NCI-H146 treated with DMSO at 0.1 percent for 48 hours (cell line): ENCODE measurements around the gene COL23A1.
"Not testable (repeated sequence)": the region's sequence is repeated elsewhere in the genome, so short reads cannot be mapped to it uniquely, and the experiment has no call there.

Source experiments
- DNase-seq: peaks from one replicate; lab custom pipeline; 2025; ENCODE audit not compliant: unreplicated experiment; lab: John Stamatoyannopoulos, UW

Gene COL23A1

DNA sequence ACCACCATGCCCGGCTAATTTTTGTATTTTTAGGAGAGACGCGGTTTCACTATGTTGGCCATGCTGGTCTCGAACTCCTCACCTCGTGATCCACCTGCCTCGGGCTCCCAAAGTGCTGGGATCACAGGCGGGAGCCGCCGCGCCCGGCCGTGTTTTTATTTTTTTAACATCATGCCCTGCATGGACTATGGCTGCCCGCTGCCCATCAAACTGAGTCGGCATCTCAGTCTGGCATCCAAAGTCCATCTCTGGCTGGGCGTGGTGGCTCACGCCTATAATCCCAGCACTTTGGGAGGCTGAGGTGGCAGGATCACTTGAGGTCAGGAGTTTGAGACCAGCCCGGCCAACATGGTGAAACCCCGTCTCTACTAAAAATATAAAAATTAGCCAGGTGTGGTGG lies 336.6 kb downstream of the COL23A1 start:
- DNase-seq = not testable (repeated sequence)

DNA sequence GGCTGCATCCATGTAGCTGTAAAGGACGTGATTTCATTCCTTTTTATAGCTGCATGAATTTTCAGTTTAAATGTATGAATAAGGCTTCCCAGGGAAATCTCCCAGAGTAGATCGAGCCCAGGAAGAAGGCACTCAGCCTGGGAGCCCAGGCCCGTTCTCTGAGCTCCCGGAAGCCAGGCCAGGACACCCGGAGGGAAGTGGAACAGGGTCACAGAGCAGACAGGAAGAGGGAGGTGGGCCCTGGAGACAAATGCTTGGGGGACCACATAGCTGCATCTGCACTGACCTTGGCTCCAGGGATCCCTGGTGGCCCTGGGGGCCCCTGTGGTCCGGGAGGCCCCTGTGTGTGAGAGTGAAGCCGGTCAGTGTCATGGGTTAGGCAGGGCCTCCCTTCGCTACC lies 337.9 kb downstream of the COL23A1 start:
- no peak for DNase-seq

DNA sequence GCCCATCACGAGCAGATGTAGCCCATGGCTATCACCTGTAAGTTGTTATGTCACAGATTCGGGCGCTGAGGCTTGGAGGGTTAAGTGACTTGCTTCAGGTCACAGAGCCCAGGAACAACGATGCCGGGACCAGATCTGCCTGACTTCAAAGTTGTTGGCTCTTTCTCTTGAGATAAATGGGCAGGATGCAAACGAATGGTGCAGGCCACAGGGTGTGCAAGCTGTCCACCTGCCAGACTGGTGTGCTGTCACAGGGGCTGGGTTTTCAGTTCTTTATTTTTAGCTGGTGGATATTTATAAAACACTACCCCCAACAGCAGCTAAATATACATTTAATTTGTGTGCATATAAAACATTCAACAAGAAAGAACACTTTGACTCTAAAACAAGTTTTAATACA lies 339.9 kb downstream of the COL23A1 start:
- DNase-seq = no peak

DNA sequence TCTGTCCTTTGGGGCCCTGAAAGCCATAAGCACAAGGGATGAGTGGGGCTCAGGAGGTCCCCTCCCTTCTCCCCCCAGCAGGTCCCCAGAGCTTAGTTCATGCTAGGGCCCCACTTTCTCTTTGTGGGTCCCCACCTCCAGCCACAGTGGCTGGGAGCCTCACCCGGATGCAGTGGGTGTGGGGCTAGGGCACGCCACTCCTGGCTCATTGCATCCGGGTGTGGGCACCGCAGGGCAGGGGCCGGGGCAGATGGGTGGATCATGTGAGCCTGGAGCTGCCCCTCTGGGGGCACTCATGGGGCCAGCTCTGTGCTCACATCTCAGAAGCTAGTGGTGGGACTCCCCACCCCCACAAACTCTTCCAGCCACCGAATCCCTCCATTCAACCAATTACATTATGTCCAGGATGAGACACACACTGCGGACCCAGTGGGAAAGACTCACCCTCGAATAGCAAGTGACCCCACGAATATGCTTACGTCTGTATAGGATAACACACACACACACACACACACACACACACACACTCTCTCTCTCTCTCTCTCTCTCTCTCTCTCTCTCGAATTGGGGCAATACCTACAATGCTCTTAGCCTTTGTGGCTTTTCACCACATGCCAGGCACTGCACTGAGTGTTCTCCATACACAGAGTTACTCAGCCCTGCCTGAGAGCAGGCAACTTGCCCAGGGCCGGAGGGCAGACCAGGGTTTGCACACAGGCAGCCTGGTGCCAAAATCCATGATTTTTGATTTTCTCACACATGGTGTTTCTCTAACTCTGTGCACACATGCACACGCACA lies 340.8 kb downstream of the COL23A1 start:
- DNase-seq = no peak

DNA sequence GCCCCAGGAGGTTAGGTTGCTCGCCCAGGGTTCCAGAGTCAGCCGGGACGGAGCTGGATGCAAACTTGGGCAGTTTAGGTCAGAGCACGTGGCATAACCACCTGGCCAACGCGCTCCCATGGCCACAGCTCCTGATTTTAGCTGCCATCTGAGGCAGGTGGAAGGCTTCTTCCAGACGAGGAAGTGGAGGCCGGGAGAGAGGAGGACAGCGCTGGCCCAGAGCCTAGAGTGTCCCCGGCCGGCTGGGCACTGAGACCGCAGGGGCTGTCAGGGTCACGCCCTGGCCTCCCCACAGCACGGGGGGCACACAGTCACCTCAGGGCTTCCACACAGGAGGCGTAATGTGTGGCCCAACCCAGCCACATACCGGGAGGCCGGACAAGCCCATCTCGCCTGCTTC lies 341.4 kb downstream of the COL23A1 start:
- DNase-seq = no peak

DNA sequence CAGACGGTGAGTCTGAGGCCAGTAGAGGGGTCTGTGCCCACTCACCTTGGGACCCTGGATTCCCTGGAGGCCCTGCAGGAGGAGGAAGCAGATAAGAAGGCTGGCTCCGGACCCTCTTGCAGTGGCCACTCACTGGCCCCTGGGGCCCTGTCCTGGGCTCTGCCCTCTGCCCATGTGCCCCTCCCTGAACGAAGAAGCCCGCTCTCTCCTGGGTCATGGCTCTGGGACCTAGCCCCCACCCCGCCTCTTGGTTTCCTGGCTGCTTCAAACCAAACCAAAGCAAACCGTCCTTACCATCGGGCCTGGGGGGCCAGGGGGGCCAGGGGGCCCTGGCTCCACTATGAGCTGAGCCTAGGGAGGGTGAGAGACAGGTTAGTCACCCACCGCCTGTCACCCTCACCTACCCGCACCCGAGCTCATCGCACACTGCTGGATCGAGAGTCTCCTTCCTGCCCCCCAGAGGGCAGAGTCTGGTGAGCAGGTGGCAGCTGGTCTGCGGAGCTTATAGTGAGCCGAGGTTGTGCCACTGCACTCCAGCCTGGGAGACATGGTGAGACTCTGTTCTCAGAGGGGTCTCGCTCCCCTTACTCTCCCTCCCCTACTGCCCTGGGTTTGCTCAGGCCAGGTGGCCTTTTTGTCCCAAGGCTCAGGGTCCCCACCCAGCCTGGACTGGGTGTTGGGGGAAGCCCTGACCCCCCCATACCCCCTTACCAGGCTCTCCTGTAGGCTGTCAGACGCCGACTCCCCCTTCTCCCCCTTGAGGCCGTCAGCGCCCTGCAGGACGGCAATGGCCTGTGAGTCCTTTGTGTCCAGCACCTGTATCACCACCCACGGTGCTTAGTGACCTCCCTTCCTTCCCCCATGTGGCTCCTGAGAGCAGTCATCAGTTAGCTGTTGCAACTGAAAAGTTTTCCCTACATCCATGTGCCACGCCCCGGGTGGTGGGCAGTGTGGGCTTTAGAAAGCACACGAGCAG lies 342.4 kb downstream of the COL23A1 start:
- no peak for DNase-seq

DNA sequence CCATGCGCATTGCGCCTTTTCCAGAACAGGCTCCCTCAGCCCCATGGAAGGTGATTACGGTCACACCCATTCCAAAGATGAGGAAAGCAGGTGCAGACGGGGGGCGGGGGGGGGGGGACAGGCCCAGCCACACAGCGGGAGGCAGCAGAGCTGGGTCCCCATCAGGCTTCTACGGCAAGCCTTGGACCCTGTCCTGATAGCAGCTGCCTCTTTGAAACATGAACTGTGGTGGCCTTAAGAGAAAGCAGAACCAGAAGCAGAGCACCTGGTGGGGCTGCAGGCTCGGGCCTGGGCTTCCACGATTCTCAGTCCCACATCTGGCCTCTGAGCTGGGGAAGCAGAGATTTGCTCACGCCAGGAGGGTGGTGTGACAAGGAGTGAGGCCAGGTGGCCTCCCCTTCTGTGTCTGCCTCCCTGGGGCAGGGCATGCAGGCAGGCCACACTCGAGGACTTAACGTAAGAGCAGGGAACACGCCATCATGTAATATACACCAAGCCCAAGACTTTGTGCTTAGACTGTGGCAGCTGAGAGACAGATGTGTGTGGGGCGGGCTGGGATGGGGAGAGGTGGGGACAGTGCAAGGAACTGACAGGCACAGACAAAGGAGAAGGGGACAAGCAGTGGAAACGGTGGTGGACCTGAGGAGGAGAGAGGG lies 343.4 kb downstream of the COL23A1 start:
- DNase-seq = no peak

DNA sequence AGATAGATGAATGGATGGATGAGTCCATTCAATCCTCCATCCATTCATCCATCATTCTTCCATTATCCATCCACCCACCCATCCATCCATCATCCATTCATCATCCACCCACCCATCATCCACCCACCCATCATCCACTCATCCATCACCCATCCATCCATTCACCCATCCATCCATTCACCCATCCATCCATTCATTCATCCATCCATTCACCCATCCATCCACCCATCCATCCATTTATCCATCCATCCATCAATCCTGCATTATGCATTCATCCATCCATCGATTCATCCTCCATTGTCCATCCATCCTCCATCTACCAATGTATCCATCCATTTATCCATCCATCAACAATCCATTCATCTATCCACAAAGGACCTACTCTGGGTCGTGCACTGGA lies 344.8 kb downstream of the COL23A1 start:
- DNase-seq = no peak

DNA sequence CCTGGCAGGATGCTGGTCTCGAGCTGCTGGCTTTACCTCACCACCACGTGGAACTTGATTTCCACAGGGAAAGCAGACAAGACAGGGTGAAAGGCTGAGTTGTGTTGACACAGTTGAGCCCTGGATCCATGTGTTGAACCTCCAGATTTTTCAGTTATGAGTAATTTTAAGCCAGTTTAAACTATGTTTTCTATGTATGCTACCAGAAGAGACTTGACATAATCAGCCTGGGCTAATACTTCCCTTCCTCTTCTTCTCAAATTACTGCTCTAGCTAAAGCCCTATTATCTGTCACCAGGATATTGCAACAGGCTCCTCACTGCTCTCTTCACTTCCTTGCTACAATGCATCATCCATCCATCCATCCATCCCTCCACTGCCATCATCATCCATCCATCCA lies 345.6 kb downstream of the COL23A1 start:
- no peak for DNase-seq

DNA sequence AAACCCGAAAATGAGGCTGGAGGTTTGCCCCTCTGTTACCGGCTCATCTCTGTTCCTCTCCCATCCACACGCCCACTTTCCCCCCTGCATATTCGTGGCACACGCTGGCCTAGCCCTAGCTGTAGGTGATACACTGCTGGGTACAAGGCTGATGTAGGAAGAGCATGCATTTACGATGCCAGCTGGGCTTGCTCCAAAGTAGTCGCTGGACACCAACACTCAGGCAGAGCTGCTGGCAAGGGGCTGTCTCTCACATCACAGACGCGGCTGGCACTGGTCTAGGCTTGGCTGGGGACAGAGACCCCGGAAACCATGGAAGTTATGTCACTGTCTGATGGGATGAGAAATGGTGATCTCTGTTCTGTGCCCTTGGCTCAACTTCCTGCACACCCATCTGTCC lies 347.8 kb downstream of the COL23A1 start:
- DNase-seq = no peak

DNA sequence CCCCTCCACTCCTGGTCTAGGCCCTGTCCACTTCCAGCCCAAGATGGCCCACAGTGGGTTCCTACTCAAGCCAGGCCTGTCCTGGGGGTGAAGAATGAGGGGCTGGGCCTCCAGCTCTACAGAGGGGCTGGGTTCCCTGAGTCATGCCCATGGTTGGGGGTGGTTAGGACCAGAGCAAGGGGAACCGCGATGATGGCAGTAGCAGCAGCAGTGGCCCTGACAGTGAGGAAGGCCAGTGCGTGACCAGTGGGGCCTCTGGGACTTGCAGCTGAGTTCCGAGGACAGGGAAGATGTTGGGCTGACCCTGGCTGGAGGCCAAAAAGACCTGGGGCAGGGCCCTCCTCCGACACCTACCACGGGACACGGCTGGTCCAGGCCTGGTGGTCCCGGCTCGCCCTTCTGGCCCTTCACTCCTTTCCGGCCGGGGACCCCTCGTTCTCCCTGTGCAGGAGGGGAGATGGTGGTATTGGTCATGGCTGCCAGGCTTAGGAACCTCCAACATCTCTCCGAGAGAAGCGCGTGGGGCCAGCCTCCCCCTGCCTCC lies 348.4 kb downstream of the COL23A1 start:
- no peak for DNase-seq

DNA sequence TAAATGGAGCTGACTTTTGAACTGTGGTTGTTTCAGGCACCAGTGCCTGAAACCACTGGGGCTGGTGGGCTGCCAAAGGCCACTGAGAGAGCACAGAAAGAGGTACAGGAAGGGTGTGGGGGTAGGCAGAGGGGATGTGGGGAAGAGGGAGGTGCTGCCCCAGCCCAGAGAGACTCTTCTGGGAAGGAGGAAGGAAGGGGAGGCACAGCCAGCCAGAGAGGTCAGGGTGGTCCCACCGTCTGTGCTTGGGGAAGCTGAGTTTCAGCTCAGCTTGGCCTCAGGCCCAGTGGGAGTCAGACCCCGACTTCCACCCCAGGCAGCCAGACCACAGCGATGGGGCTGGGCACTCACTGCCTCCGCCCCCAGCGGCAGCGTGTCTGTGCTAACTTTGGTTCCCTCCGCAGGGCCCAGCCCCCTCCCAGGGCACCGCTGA lies 348.9 kb downstream of the COL23A1 start:
- no peak for DNase-seq

DNA sequence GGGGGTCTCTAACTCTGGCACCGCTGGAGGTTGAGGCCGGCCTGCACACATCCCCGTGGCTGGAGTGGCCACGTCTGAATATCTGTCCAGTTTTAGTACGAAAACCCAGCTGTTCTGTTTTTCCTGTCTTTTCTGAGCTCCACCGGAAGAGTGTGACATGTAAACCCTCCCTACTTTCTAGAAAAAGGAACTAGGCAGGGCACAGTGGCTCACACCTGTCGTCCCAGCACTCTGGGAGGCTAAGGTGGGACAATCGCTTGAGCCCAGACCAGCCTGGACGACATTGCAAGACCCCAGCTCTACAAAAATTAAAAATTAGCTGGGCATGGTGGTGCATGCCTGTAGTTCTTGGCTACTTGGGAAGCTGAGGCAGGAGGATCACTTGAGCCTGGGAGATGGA lies 349.4 kb downstream of the COL23A1 start:
- no peak for DNase-seq

DNA sequence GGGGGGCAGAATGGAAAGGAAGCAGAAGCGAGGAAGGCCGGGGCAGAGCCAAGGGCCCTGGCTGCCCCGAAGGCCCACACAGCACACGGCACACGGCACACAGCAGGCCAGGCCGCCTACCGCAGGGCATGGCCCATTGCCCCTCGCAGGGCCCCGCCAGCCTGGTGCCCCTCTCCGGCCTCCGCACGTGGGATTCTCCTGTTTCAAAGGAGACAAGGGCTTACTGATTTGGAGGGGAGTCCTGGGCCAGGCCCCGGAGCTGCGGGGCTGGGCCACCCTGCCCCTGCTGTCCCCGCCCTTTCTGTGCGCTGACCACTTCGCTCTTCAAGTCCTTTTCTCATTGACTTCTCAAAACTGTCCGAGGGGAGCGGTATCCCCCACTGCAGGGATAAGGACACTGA lies 349.9 kb downstream of the COL23A1 start:
- no peak for DNase-seq

DNA sequence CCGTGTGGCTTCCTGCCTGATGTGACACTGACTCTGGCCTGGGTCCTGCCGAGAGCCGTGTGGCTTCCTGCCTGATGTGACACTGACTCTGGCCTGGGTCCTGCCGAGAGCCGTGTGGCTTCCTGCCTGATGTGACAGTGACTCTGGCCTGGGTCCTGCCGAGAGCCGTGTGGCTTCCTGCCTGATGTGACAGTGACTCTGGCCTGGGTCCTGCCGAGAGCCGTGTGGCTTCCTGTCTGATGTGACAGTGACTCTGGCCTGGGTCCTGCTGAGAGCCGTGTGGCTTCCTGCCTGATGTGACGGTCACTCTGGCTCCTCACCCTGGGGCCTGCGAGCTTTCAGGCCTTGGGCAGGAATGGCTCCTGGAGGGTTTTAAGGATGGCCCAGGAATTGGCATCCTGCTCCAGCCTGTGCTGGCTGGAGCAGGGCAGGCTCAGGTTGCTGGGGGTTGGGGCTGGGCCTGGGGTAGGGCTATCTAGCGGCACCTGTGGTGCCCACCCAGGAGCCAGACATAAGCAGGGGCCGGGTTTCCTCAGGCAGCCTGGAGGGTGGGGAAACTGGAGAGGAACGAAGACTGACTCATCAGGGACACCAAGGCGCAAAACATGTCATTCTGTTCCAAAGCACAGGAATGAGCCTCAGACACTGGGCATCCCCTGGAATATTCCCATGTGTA lies 350.4 kb downstream of the COL23A1 start:
- DNase-seq = not testable (repeated sequence)

DNA sequence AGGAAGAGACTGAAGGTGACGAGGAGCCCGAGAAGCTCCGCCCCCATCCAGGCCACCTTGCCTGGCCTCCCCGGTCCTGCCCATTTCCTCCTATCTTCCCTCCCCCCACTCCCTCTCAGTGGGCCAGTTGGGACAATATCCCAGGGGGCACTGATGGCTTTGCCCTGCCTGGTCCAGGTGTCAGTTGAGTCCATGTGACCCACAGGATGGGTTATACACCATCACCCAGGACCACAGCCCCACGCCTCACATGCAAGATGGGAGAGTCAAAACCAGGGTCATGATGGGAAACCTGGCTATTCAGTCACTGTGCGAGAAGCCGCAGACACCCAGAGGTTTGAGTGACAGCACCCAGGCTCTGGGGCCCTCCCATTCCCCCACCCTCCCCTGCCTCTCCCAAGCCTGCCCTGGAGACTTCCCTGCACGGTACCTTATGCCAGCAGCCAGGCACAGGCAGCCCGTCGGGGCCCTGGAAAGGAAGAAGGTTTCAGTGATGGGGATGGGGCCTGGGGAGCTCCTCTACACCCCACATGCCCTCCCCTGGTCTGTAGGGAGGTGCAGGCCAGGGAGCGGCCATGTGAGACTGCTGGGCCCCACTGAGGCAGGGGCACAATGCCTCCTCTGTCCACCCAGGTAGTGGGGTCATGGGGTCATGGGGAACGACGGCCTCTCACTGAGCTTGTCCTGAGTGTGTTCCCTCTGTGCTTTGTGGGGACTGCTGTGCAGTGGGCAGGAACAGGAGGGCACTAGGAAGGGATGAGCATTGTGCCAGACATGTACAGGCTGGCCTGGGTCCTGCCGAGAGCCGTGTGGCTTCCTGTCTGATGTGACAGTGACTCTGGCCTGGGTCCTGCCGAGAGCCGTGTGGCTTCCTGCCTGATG lies 351.2 kb downstream of the COL23A1 start:
- no peak for DNase-seq

DNA sequence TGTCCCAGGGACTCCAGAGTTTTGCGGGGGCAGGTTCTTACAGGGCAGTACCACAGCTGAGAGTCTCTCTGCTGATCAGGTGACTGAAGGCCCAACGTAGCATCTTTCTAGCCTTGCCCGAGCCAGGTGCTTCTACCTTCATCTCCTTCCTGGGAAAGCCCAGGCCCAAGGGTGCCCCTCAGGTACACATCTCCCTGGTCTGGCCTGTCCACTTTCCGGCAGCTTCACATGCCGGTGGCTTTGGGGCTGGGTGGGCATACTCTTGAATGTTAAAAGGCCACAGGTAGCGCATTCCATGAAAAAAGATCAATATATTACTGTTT lies 351.9 kb downstream of the COL23A1 start:
- no peak for DNase-seq

DNA sequence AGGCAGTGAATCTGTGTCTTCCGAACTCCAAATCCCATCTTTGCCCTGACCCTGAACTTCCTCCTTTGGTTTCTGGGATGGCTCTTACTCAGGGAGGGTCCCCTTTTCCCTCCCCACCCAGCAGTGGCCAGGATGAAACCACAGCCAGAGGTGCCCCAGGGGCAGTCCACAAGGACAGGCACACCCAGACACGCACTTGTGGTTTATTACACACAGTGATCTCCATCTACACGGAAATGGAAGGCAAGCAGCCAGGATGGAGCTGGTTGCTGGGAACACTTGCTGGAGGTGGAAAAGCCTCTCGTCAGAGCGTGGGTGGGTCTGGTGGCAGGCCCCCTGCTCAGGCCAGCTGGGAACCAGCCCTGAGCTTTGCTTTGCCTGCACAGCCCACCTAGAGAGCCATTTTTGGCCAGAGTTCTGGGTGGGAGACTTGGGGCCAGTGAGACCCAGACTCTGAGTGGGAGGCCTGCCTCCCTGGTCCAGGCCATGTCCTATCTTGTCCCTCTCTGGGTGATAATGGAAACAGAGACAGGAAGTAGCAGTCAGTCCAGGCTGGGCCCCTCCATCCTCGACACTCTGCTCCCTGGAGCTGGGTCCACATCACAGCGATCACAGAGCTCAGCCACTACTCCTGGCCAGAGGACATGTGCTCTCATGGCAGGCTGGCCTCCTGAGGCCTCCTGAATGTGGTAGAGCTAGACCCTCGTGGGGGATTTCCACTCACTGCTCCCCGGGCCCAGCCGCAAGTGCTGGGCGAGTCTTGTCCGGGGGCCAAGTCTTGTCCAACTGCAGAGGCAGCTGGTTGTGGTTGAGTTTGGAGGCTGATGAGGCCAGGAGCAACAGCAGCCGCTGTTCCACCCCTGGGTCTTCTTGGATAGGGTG lies 352.5 kb downstream of the COL23A1 start:
- no peak for DNase-seq

DNA sequence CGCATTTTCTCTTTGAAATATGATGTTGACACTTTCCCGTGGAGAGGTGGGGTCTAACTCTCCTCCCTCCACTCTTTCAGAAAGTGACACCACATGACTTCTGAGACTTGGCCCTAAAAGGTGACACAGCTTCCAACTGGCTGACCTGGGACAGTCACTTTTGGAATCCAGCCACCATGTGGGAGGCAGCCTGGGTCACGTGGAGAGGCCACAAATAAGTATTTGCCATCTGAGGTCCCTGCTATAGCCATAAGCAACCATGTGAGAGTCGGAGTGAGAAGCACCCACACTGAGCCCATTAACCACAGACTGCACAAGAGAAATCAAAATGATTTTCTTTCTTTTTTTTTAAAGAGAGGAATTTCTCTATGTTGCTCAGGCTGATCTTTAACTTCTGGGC lies 353.5 kb downstream of the COL23A1 start:
- DNase-seq = no peak
